Epithelial cell of proximal tubule (primary cell): ENCODE measurements around the gene SDCCAG8. TPM values are rescaled to one million over a fixed set of nuclear protein-coding genes. Genes with fewer than 3 reads are reported as not detected.

Experiments used
- DNase-seq: peaks from one replicate; pipeline ENCODE4 v3.0.0-alpha.2; 2011; ENCODE audit warnings: low read depth
- H3K4me3 ChIP-seq: 2 replicates; pipeline ENCODE4 v1.5.1; 2011; ENCODE audit warnings: low read depth, mild to moderate bottlenecking, low read length
- CTCF ChIP-seq: conservative IDR thresholded peaks from 2 replicates; pipeline ENCODE4 v1.5.1; 2012; ENCODE audit warnings: low read depth, mild to moderate bottlenecking, low read length
- total RNA-seq: library from RNA; depleted of rRNA; stranded (reverse); fragments of >200 nt; gene quantifications from 2 replicates; pipeline ENCODE4 v1.2.3, GENCODE V29; 2015

SDCCAG8 gene
- total RNA-seq, 1 donor from 2014 or later: 86.9 TPM

- no peak overlapping the region for H3K4me3 ChIP-seq
- no peak for DNase-seq
- TF ChIP-seq CTCF: no peak
Measured at GRCh38 chr1:243489681-243490546, 234.1 kb downstream of the SDCCAG8 start.

- no peak for DNase-seq
- no peak overlapping the region for H3K4me3 ChIP-seq
- no peak for TF ChIP-seq CTCF
Measured at GRCh38 chr1:243490748-243491686, 235.2 kb downstream of the SDCCAG8 start.

- TF ChIP-seq CTCF: no peak
- no peak for DNase-seq
- H3K4me3 ChIP-seq: no peak overlapping the region
Measured at GRCh38 chr1:243493156-243494129, 237.6 kb downstream of the SDCCAG8 start.

GRCh38 chr1:243494741-243495431, 239.0 kb downstream of the SDCCAG8 start:
- H3K4me3 ChIP-seq: no peak overlapping the region
- no peak for DNase-seq
- no peak for TF ChIP-seq CTCF

GRCh38 chr1:243495442-243496186, 239.8 kb downstream of the SDCCAG8 start:
- TF ChIP-seq CTCF: no peak
- no peak for DNase-seq
- no peak overlapping the region for H3K4me3 ChIP-seq
